Measurements from ENCODE around the gene ALDH1A2.
"Not testable (repeated sequence)": the region's sequence is repeated elsewhere in the genome, so short reads cannot be mapped to it uniquely, and the experiment has no call there.

Gene ALDH1A2

GRCh38 chr15:58066042-58066867 is 744 bp upstream of the ALDH1A2 start:
- no peak for DNase-seq

GRCh38 chr15:58064980-58065444 is 499 bp downstream of the ALDH1A2 start:
- no peak for DNase-seq

GRCh38 chr15:58064082-58064979 is 1.2 kb downstream of the ALDH1A2 start:
- DNase-seq, result no peak

GRCh38 chr15:58063614-58064013 is 1.9 kb downstream of the ALDH1A2 start:
- no peak for DNase-seq

- no peak for DNase-seq
Observed at GRCh38 chr15:58062983-58063382, 2.5 kb downstream of the ALDH1A2 start.

GRCh38 chr15:58062175-58062574 is 3.3 kb downstream of the ALDH1A2 start:
- DNase-seq, result no peak

GRCh38 chr15:58060575-58060974 is 4.9 kb downstream of the ALDH1A2 start:
- DNase-seq, result no peak

- no peak for DNase-seq
Observed at GRCh38 chr15:58058729-58059128, 6.8 kb downstream of the ALDH1A2 start.

GRCh38 chr15:58058073-58058472 is 7.4 kb downstream of the ALDH1A2 start:
- DNase-seq, result no peak

- DNase-seq, result no peak
Observed at GRCh38 chr15:58057559-58057958, 8.0 kb downstream of the ALDH1A2 start.

GRCh38 chr15:58056015-58056414 is 9.5 kb downstream of the ALDH1A2 start:
- DNase-seq, result no peak

- DNase-seq, result no peak
Observed at GRCh38 chr15:58053315-58054153, 12.0 kb downstream of the ALDH1A2 start.

- DNase-seq, result no peak
Observed at GRCh38 chr15:58052334-58052733, 13.2 kb downstream of the ALDH1A2 start.

GRCh38 chr15:58049520-58050227 is 15.8 kb downstream of the ALDH1A2 start:
- DNase-seq, result no peak

- DNase-seq, result no peak
Observed at GRCh38 chr15:58048261-58048660, 17.2 kb downstream of the ALDH1A2 start.

GRCh38 chr15:58047149-58047548 is 18.4 kb downstream of the ALDH1A2 start:
- DNase-seq, result no peak

GRCh38 chr15:58046467-58046866 is 19.0 kb downstream of the ALDH1A2 start:
- DNase-seq, result no peak

GRCh38 chr15:58045376-58045775 is 20.1 kb downstream of the ALDH1A2 start:
- not testable (repeated sequence) for DNase-seq

GRCh38 chr15:58044551-58044950 is 21.0 kb downstream of the ALDH1A2 start:
- no peak for DNase-seq

- DNase-seq, result no peak
Observed at GRCh38 chr15:58043192-58043903, 22.2 kb downstream of the ALDH1A2 start.

- DNase-seq, result no peak
Observed at GRCh38 chr15:58042006-58042405, 23.5 kb downstream of the ALDH1A2 start.

Measured in GDM1 (cell line).